GM12874 (cell line): ENCODE data around the gene XPR1.

ENCODE experiments used
- TF ChIP-seq, protein P1 (sequence below): IDR thresholded peaks from 2 replicates; pipeline ENCODE4 v1.5.1; 2011; ENCODE audit warnings: low read depth, mild to moderate bottlenecking, control low read depth, low read length, moderate library complexity; ENCODE audit not compliant: insufficient read depth

XPR1 gene

DNA sequence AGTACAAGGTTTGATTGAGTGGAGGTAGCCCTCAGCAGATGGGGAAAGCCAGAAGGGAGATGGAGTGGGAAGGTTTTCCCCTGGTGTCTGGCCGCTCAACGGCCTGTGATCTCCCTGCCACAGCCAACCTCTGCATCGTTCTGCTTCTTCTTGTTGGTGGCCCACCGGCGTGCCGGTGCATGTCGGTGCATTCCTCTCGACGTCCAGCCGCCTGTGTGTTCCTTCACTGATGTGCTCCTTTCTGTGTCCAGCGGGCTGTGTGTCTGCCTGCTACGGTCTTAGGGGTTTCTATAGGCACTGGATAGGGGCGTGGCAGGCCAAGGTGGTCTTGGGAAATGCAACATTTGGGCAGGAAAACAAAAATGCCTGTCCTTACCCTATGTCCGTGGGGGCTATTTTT, 101.0 kb downstream of the XPR1 start:
- TF ChIP-seq, protein P1, sequence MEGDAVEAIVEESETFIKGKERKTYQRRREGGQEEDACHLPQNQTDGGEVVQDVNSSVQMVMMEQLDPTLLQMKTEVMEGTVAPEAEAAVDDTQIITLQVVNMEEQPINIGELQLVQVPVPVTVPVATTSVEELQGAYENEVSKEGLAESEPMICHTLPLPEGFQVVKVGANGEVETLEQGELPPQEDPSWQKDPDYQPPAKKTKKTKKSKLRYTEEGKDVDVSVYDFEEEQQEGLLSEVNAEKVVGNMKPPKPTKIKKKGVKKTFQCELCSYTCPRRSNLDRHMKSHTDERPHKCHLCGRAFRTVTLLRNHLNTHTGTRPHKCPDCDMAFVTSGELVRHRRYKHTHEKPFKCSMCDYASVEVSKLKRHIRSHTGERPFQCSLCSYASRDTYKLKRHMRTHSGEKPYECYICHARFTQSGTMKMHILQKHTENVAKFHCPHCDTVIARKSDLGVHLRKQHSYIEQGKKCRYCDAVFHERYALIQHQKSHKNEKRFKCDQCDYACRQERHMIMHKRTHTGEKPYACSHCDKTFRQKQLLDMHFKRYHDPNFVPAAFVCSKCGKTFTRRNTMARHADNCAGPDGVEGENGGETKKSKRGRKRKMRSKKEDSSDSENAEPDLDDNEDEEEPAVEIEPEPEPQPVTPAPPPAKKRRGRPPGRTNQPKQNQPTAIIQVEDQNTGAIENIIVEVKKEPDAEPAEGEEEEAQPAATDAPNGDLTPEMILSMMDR: no peak

DNA sequence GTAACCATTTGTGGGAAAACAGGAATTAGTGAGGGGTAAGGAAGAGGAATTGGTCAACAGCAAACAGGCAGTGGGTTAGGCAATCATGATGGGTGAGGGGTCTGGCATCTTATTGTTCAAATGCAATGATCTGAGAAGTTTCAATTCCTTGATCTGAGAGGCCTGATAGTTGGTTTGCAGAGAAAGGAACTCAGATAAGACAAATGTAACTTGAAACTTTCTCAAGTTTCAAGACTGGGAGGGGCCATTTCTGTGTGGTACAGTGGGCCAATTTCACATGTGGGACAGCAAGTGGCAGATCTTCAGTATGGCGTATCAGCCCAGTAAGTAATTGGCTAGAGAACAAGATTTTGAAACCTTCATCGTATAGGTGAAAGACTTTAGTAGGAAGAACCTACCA, 102.5 kb downstream of the XPR1 start:
- TF ChIP-seq, protein P1: no peak

DNA sequence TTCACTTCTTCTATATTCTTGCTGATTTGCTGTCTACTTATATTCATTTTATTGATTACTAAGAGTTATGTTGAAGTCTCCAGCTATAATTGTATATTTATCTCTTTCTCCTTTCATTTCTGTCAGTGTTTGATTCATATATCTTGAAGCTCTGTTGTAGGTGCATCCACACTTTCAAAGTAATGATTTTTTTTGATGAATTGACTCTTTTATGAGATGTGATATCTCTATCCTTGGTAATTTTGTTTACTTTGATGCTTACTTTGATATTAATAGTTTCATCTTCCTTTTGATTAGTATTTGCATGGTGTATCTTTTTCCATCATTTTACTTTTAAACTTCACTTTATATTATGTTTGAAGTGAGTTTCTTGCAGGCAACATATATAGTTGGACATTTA, 110.8 kb downstream of the XPR1 start:
- TF ChIP-seq, protein P1: no peak

DNA sequence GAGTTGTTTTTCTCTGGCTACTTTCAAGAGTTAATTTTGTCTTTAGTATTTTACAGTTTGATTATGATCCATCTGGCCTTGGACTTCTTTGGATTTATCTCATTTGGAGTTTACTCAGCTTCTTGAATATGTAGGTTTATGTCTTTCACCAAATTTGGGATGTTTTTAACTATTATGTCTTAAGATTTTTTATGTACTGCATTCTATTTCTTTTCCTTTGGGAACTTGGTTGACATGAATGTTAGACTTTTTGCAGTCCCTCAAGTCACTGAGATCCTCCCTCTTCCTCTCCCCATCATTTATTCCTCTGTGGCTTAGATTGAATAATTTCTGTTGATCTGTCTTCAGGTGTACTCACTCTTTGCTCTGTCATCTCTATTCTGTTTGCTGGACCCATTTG, 112.0 kb downstream of the XPR1 start:
- TF ChIP-seq, protein P1: no peak

DNA sequence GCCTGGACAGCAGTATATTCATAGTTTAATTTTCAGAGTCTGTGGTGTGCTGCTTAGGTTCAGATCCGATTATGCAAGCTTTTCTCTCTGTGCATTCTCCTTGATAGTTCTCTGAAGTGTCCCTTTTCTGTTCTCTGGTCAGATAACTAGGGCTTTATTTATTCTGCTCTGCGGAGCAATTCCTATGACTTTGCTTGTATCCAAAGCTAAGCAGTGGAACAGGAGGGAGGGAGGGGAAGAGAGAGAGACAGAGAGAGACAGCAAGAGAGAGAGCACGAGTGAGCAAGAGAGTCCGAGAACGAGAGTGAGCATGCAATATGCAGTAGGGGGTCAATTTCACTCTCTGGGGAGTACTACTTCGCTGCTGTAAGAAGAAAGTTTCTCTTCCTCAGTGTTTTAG, 113.3 kb downstream of the XPR1 start:
- TF ChIP-seq, protein P1: no peak

DNA sequence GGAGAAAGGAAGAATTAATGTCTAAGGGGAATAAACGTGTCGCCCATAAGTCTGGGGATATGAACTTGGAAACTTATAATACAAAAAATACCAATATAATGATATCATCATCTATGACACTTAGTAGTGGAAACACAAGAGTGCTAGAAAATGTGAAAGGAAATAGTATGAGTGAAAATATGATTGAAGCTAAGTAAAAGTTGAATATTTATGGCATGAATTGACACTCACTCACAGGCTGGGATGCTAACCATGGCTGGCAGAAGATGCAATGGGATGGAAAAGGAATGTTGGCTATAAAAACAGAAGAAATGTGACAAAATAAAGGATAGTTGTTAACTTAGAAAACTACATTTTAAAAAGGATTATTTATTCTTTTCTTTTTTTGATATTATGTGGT, 120.1 kb downstream of the XPR1 start:
- TF ChIP-seq, protein P1: no peak

DNA sequence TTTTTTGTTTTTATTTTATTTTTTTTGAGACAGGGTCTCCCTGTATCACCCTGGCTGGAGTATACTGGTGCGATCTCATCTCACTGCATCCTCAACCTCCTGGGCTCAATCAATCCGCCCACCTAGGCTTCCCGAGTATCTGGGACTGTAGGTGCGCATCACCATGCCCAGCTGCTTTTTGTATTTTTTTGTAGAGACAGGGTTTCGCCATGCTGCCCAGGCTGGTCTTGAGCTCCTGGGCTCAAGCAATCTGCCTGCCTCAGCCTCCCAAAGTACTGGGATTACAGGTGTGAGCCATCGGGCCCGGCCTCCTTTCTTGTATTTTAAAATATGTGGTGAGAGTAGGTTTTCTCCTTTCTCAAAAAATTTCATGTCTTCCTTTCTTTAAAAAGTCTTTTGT, 122.6 kb downstream of the XPR1 start:
- TF ChIP-seq, protein P1: no peak

DNA sequence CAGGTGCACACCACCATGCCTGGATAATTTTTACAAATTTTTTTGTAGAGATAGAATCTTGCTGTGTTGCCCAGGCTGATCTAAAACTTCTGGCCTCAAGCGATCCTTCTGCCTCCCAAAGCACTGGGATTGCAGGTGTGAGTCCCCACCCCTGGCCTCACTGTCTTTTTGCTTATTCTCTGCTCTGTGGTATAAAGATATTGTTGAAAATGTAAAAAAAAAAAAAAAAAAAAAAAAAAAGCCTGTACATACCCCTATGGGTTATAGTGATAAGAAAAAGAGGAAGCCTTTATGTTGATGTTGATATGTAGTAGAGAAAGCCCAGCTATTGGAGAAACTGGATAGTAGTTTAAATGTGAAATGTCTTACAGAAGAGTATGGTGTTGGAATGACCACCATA, 125.8 kb downstream of the XPR1 start:
- TF ChIP-seq, protein P1: no peak
